DND-41 (cell line): ENCODE results near the gene MARK2.

Source experiments
- ATAC-seq: fragments of 200-7000 bp; cut with Tn5 transposase; 3 replicates; pipeline ENCODE4 v1.9.1; 2021; ENCODE audit warnings: low read depth; ENCODE audit not compliant: insufficient read depth
- DNase-seq: peaks from one replicate; pipeline ENCODE4 v3.0.0-alpha.2; 2020
- H2AFZ ChIP-seq: 2 replicates; pipeline ENCODE4 v1.6.0; 2012; ENCODE audit warnings: low read depth, low read length
- H3K27ac ChIP-seq: 2 replicates; pipeline ENCODE4 v1.5.1; 2012; ENCODE audit warnings: low read length, inconsistent platforms
- H3K27me3 ChIP-seq: fragments of 200-600 bp; sonication (generic); 2 replicates; pipeline ENCODE4 v1.6.0; 2012; ENCODE audit warnings: low read length, mild to moderate bottlenecking, inconsistent platforms; ENCODE audit not compliant: insufficient read depth, poor library complexity
- H3K36me3 ChIP-seq: 2 replicates; pipeline ENCODE4 v1.5.1; 2012; ENCODE audit warnings: low read length, inconsistent platforms; ENCODE audit not compliant: insufficient read depth
- H3K4me1 ChIP-seq: 2 replicates; pipeline ENCODE4 v1.5.1; 2012; ENCODE audit warnings: mild to moderate bottlenecking, low read length; ENCODE audit not compliant: insufficient read depth
- H3K4me2 ChIP-seq: 2 replicates; pipeline ENCODE4 v1.6.0; 2012; ENCODE audit warnings: mild to moderate bottlenecking, moderate library complexity, low read length, inconsistent platforms; ENCODE audit not compliant: insufficient read depth
- H3K4me3 ChIP-seq, 2 experiments: fragments of 200-600 bp in 1 of 2; shearing (Covaris generic) in 1 of 2; 2 replicates each; pipeline ENCODE4 v1.5.1; 2012 to 2016; ENCODE audit warnings: inconsistent platforms in 2 of 2, low read length in 2 of 2, mild to moderate bottlenecking in 2 of 2, low read depth in 1 of 2, moderate library complexity in 1 of 2
- H3K79me2 ChIP-seq: 2 replicates; pipeline ENCODE4 v1.6.0; 2012; ENCODE audit warnings: low read length, inconsistent platforms; ENCODE audit not compliant: insufficient read depth
- H3K9ac ChIP-seq: 2 replicates; pipeline ENCODE4 v1.6.0; 2012; ENCODE audit warnings: low read depth, mild to moderate bottlenecking, inconsistent platforms, low read length, moderate library complexity
- H3K9me3 ChIP-seq: 2 replicates; pipeline ENCODE4 v1.5.1; 2012; ENCODE audit warnings: low read length, moderate library complexity, mild to moderate bottlenecking, inconsistent platforms; ENCODE audit not compliant: insufficient read depth, severe bottlenecking
- H4K20me1 ChIP-seq: 2 replicates; pipeline ENCODE4 v1.6.0; 2012; ENCODE audit warnings: low read length; ENCODE audit not compliant: insufficient read depth
- EZH2 ChIP-seq: IDR thresholded peaks from 3 replicates; pipeline ENCODE4 v1.6.1; 2012; ENCODE audit warnings: borderline replicate concordance, low read depth, mild to moderate bottlenecking, moderate library complexity, low read length, inconsistent platforms; ENCODE audit not compliant: severe bottlenecking
- TF ChIP-seq, protein P1 (sequence below): IDR thresholded peaks from 2 replicates; pipeline ENCODE4 v1.5.1; 2012; ENCODE audit warnings: borderline replicate concordance, low read length, moderate library complexity, mild to moderate bottlenecking; ENCODE audit not compliant: poor library complexity, severe bottlenecking; ENCODE audit errors: extremely low read depth

Gene MARK2

DNA sequence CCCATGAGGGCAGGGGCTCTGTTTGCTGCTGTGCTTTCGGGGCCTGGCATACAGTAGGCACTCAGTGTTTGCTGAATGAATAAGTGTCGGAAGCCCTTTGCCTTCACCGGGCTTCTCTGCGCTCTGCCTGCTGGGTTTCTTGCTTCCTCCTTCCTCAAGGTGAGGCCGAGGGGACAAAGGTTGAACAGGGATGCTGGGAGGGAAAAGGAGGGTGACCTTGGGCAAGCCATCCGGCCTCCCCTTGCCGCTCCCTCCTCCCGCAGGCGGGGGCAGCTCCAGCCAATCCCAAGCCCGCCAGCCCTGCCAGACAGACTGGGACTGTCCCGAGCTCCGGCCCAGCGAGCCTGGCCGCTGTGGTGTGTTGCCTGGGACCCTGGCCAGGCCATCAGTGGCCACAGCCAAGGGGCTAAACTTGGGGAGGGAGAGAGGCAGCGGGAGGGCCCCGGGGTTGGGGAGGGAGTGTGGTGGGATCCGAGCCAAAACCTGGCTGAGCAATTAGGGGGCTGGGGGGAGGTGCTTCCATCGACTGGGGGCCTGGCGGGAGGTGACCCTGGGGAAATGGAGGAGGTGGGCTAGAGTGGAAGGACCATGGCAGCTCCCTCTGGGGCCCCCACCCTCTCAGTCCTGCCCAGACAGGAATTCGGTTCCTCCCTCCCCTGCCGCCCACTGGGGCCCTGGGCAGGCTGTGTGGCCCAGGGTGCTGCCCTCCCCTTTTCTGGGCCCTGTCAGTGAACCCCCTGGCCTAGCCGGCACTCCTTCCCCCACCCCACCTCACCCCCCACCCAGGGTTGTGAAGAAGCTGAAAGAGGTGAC, 81.4 kb downstream of the MARK2 start:
- Histone ChIP-seq H3K36me3 (no peaks in the 10 kb centered on the region), H3K9ac (no peak overlapping the region), H3K27me3 (peaks cover 4% of the 10 kb centered on the region), H3K4me1 (peaks cover 25% of the 10 kb centered on the region), H2AFZ (no peak overlapping the region), H3K4me2 (no peak overlapping the region), H3K4me3 (no peak overlapping the region), H4K20me1 (no peaks in the 10 kb centered on the region), H3K27ac (no peak overlapping the region), H3K9me3 (no peaks in the 10 kb centered on the region), H3K79me2 (no peaks in the 10 kb centered on the region)
- DNase-seq (no peak), ATAC-seq (no peak)
- TF ChIP-seq EZH2: no peak
- TF ChIP-seq, protein P1, sequence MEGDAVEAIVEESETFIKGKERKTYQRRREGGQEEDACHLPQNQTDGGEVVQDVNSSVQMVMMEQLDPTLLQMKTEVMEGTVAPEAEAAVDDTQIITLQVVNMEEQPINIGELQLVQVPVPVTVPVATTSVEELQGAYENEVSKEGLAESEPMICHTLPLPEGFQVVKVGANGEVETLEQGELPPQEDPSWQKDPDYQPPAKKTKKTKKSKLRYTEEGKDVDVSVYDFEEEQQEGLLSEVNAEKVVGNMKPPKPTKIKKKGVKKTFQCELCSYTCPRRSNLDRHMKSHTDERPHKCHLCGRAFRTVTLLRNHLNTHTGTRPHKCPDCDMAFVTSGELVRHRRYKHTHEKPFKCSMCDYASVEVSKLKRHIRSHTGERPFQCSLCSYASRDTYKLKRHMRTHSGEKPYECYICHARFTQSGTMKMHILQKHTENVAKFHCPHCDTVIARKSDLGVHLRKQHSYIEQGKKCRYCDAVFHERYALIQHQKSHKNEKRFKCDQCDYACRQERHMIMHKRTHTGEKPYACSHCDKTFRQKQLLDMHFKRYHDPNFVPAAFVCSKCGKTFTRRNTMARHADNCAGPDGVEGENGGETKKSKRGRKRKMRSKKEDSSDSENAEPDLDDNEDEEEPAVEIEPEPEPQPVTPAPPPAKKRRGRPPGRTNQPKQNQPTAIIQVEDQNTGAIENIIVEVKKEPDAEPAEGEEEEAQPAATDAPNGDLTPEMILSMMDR: no peak

DNA sequence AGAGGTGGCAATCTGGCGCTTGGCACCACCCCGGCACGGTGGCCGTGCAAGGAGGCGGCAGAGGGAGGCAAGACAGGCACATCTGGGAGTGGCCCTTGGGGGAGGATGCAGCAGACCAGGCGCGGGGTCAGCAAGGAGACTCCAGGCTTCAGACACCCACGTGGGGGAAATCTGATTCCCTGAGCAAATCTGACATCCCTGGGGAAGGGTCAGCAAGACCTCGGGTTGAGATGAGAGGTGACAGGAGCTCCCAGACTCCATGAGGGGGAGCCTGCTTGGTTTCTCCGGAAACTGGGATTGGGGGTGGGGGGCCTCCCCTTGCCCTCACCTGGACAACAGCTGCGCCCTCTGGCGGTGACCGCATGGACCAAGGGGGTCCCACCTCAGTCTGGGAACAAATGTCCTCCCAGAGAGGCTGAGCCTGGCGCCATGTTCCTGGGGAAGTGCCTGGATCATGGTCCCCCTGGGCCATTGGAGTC, 82.1 kb downstream of the MARK2 start:
- Histone ChIP-seq H3K9ac (no peak overlapping the region), H3K4me3 (no peak overlapping the region), H3K27ac (no peak overlapping the region), H3K36me3 (no peaks in the 10 kb centered on the region), H3K4me2 (no peak overlapping the region), H3K79me2 (no peaks in the 10 kb centered on the region), H3K4me1 (peaks cover 21% of the 10 kb centered on the region), H2AFZ (no peak overlapping the region), H3K27me3 (peaks cover 4% of the 10 kb centered on the region), H3K9me3 (no peaks in the 10 kb centered on the region), H4K20me1 (no peaks in the 10 kb centered on the region)
- DNase-seq (no peak), ATAC-seq (no peak)
- TF ChIP-seq, protein P1: no peak
- TF ChIP-seq EZH2: no peak

DNA sequence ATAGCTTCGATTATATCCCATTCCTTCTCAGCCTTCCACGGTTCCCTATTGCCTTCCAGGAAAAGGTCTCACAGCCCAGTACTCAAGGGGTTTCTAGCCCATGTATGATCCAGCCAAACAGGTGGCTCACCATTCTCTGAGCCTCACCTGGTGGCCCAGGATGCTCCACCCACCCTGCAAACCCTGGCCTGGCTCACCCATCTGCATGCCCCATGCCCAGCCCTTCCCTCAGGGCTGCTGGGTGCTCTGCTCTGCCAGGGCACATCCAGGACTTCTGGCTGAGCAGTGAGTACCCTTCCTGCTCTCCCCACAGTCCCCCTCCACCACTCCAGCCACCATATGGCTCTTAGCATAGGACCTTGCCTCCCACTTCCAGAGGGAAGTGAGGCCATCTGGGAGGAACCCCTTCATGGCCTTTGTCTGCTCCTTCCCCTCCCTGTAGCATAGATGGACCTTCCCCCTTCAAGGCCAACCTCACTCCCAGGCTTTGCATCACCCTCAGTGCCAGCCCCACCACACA, 83.8 kb downstream of the MARK2 start:
- Histone ChIP-seq H3K4me1 (peaks cover 8% of the 10 kb centered on the region), H4K20me1 (no peaks in the 10 kb centered on the region), H3K36me3 (no peaks in the 10 kb centered on the region), H2AFZ (no peak overlapping the region), H3K4me2 (no peak overlapping the region), H3K27me3 (peaks cover 4% of the 10 kb centered on the region), H3K4me3 (no peak overlapping the region), H3K9ac (no peak overlapping the region), H3K9me3 (no peaks in the 10 kb centered on the region), H3K27ac (no peak overlapping the region), H3K79me2 (no peaks in the 10 kb centered on the region)
- ATAC-seq (no peak), DNase-seq (no peak)
- no peak for TF ChIP-seq EZH2
- TF ChIP-seq, protein P1: no peak
